Stimulated activated CD8-positive, alpha-beta memory T cell treated with anti-CD3 and anti-CD28 coated beads, Interleukin-2, amount 100 ng/mL, for 48 hours (primary cell): Measurements from ENCODE around the gene NPHS2.

Experiments
- DNase-seq, 2 donors: peaks; one replicate each; pipeline ENCODE4 v3.0.0-alpha.2; 2020; ENCODE audit warnings: low read depth in 2 of 2

NPHS2 gene

DNA sequence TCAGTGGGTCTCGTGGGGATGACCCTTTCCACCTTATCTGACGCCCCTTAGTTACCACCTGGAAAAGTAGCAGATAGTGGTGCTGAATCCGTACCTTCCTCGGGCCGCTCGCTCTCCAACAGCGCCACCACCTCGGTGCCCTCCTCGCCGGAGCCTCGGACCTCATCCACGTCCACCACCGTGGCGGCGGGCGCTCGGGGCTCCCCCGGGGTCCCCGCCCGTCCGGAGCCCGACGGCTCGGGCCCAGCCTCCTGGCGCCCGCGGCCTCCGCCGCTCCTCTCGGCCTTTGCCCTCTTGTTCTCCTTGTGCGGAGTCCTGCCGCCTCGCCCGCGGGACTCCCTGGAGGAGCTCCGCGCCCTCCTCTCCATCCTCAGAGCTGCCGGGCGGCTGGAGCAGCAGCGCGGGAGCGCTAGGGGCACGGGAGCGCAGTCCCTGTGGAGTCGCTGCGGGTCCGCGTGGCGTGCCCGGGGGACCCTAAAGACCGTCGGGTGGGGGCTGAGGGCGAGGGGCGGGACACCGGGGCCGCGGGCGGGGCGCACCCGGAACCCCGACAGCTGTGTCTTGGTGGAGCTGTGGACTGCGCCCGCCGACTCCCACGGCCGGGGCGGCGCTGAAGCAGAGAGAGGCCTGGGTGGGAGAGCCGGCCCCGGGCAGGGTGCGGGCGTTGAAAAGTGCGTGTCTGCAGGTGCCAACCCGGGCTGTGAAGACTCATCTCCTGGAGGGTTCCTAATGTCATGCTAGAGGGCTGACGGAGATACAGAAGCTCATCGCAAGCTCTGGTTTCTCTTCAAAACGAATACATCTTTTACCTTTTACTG, at the start of gene NPHS2:
Gene NPHS2 (minus strand): TSS at position 452 of the 818 bp plus-strand sequence. CDS start 84 bp downstream, at position 368.
- no peak for DNase-seq

DNA sequence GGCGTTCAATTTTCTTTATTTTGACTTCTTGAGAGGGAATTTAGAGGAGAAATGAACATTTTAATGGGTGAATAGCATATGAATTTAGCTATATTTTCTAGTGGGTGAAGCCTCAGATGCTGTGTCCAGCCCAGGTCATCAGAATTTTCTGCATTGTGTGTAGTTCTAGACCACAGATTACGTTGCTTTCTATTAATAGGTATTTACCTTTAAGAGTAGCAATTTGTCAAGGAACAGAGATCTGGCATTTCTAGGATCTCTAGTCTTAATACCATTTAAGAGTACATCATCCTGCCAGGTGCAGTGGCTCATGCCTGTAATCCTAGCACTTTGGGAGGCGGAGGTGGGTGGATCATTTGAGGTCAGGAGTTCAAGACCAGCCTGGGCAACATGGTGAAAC, 36.6 kb upstream of the NPHS2 start:
- DNase-seq = no peak

DNA sequence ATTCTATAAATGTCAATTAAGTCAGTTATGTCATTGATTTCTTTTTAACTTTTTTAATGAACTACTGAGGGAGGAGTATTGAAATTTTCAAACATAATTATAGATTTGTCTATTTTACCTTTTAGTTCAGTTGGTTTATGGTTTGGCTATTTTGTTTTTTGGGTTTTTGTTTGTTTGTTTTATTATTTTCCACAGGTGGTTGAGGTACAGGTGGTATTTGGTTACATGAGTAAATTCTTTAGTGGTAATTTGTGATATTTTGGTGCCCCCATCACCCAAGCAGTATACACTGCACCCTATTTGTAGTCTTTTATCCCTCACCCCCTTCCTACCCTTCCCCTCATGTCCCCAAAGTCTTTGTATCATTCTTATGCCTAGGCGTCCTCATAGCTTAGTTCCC, 25.3 kb upstream of the NPHS2 start:
- no peak for DNase-seq

DNA sequence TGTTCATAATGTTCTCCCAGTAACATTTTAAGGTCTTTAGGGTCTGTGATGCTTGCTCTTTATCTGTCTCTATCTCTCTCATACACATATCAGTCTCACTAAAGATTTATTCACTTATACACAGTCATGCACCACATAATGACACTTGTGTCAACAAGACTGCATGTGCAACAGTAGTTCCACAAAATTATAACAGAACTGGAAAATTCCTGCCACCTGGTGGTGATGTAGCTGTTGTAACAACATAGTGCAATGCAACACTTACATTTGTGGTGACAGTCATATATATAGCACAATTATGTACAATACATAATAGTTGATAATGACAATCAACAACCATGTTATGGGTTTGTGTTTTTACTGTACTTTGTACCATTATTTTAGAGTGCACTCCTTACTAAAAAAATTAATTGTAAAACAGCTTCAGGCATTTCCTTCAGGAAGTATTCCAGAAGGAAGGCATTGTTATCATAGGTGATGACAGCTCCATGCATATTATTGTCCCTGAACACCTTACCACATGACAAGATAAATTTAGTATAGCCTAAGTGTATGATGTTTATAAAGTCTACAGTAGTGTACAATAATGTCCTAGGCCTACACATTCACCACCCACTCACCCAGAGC, 24.0 kb upstream of the NPHS2 start:
- no peak for DNase-seq

DNA sequence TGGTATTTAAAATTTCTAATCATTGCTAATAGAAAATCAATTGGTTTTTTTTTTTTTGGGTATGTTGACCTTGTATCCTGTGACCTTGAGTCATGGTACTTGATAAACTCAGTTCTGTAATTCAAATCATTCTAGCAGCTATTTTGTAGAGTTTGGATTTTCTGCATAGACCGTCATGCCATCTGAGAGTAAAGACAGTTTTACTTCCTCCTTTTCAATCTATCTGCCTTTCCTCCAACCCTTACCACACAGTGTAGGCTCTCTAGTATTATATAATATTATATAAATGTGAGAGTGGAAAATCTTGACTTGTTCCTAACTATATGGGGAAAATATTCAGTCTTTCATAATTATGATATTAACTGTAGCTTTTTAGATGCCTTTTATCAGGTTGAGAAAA, 22.9 kb upstream of the NPHS2 start:
- DNase-seq = no peak

DNA sequence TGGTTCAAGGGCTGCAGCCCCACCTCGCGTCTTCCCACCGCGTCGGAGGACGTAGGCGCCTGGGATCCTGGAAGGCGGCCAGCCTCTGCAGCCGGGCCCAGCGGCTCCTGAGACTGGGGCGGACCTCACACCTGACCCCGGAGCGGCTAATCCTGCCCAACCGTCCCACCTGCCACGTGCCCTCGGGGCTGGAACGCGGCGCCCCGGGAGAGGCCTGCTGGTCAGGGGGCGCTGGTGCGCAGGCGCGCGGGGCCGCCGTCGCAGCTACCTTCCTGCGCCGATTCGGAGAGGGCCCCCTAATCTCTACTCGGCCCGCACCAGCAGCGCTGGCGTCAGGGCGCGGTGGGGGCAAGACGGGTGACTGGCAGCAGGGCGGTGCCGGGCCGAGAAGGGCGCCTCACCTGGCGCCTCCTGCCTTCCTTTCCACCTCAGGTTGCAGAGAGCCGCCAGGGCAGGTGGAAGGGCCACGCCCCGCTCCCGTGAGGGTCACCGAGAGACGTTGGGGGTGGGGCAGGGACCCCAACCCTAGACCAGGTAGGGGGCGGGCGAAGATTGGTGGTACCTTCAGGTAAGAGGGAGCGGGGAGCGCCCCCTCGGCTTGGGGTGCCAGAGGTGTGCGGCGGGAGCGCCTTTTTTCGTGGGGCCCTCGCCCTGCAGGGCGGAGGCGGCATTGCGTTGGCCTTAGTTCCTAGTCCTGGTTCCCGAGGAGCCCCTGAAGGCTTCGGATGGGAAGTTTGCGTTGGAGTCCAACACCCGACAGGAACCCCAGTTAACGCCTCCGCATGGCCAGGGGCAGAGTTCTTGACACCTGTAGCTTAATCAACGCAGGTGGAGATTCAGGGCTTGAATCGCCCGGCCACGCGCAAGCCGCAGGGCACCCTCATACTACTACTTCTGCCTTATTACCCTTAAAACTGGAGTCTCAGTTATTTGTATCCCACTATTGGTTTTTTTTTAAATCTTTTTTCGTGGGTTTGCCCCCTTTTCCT, 16.1 kb upstream of the NPHS2 start, which contains the start of gene TDRD5:
Gene TDRD5 (plus strand): TSS at position 241 of the 989 bp plus-strand sequence. CDS start 784 bp downstream, outside the sequence.
- no peak for DNase-seq

DNA sequence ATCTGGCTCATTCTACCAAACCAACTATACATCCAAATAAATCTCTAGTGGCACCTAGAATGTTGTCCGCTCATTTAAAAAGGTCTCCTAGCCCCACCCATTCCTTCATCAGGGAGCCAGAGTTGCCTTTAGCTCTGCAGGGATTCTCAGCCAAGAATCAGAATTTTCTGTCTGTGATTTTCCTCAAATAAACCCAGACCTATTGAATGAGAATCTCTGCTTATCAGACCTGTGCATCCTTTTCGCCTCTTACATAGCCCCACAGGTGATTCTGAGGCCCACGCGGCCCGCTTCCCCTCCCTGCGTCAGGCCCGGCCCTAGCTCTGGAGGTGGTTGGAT, 15.5 kb upstream of the NPHS2 start:
- DNase-seq = no peak

DNA sequence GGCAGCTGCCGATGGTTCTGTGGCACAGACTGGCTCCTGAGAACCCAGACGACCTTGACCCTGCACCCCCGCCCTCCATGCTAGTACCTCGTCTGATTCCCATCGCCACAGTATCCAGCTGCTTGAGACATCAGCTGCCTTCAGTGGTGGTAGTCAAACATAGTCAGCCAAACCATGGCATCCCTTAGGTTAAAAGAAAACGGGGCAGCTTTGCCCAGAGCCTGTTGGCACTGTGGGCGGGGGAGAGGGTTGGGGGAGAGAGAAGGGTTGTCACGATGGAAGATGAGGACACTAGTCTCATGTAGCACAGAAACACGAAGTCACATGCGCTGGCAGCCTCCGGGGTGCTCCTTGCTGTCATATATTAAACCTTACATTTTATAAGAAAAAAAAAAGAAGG, 14.9 kb upstream of the NPHS2 start:
- no peak for DNase-seq

DNA sequence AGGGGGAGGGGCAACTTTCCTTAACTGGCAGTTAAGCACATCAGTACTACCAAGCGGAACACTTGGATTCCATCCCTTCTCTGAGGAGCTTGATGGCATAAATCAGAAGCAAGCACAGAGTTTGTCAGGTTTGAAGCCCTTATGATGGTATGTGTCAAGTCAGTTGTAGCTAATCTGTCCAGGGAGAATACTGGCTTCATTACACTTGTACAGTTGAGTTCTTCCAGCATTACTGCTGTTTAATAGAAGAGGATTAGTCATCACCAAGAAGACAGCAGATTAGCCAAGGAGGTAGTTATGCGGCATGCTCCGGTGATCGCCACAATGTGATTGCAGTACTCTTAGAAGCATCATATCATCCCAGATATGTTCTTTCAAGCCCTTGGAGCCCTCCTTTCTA, 13.8 kb upstream of the NPHS2 start:
- DNase-seq = no peak

DNA sequence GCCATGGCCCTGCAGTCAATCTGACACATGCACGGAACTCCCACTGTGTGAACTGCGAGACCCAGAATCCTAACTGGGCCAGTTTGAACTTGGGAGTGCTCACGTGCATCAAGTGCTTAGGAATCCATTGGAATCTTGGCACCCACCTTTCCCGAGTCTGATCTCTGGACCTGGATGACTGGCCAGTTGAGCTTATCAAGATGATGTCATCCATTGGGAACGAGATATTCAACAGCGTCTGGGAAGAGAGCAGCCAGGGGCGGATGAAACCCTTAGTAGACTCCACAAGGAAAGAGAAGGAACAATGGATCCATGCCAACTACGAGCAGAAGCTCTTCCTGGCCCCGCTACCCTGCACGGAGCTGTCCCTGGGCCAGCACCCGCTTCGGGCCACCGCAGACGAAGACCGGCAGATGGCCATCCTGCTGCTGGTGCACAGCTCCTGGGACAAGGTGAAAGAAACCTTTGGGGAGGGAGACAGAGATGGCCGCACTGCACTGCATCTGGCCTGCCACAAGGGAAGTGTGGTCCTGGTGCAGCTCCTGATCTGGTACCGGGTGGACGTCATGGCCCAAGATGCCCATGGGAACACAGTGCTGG, 12.8 kb upstream of the NPHS2 start:
- DNase-seq = no peak

DNA sequence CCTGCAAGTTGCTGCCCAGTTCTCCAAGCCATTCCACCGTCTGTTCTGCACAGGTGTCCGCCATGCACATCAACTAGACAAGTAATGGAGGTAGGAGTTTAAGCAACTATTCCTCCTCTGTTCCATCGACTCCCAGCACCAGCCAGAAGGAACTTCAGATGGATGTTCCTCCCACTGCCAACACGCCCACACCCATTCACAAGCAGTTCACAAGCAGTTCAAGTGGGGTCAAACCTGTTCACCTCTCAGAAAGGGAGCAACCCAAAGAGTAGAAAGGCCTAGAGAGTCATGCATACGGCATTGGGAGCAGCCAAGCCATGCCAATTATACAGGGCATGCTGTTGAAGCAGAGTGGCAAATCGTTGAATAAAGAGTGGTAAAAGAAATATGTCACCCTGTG, 11.6 kb upstream of the NPHS2 start:
- no peak for DNase-seq

DNA sequence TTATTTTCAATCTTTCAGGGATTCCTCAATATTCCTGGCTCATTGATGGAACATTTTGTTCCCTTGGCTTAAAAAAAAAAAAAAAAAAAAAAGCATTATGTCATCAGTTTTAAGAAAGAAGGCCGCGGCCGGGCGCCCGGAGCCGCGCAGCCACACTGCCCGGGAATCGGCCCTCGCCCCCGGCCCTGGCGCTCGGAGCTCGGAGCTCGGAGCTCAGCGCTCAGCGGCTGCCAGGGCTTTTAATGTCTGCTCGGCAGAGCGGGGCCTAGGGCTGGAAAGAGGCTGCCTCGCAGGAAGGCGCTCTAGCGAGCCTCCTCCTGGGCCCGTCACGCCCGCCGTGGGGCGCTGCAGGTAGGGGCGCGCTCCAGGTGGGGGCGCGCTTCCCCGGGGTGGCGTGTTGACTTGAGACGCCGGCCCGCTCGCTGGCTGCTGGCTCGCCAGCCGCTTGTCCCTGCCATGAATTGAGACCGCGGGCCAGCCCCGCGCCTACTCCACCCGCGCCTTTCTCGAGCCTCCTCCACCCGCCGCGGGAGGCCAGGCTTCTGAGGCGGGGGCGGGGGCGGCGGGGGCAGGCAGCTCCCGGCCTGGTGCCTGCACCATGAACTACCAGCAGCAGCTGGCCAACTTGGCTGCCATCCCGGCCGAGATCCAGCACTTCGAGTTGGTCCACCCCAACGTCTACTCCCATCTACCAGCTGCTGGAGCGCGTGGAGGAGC, 10.5 kb upstream of the NPHS2 start:
- DNase-seq = no peak

DNA sequence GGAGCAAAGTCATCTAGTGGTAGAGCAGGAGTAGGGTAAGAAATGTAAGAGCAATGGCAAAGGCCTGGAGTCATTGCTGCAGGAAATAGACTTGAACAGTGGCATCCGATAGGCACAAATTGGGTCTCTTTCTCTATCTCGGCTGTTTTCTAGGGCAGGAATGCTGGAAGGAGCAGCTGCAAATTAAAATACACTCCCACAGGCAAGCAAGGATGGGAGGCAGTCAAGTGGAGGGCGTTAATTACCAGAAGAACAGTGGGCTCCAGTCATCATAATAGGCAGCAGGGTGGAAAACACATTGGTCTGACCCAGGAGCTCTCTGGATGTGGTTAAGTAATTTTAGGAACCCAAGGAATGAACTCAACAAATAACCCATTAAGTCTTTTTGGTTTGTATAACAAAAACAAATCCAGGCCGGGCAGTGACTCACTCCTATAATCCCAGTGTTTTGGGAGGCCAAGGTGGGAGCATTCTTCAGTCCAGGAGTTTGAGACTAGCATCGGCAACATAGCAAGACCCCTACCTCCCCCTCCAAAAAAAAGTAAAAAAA, 8.1 kb upstream of the NPHS2 start:
- no peak for DNase-seq

DNA sequence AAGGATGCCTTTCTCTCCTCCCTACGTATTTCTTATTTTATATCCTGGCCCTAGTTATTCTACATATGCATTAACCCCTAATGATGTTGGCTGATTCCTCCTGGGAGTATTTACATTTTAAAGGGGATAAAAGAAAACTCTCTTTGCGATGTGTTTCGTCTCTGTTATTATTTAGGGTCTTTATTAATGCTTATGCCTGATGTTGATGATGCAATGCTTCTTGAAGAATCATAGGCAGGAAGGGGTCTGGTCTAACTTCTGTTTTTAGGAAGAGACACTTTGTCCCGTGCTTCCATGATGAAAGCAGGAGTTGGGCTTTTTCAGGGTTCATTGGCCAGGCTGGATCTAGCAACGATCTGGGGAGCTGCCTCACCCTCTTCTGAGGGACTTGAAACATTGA, 761 bp upstream of the NPHS2 start:
- no peak for DNase-seq

DNA sequence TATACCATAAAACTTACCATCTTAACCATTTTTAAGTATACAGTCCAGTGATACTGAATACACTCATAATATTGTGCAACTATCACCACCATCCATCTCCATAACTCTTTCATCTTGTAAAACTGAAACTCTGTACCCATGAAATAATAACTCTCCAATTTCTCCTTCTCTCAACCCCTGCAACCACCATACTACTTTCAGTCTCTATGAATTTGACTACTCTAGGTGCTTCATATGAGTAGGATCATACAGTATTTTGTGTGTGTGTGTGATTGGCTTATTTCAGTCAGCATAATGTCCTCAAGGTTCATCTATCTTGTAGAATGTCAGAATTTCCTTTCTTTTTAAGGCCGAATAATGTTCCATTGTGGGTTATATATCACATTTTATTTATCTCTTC, 17.7 kb downstream of the NPHS2 start:
- DNase-seq = no peak

DNA sequence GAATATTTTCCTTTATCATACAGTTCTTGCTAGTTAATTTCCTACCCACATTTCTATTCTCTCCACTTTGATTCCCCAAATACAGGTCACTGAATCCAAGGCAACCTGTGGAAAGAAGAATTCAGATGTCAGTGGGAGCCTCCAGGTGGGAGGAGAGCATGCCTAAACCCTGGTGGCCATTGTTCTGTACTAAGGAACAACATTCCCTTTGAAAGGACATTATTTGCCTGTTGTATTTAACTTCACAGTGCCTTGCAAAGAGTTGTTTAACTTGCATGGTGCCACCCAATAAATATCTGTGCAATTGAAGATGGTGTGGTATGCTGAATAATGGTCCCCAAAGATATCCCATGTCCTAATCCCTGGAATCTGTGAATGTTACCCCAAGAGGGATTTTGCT, 21.3 kb downstream of the NPHS2 start:
- no peak for DNase-seq

DNA sequence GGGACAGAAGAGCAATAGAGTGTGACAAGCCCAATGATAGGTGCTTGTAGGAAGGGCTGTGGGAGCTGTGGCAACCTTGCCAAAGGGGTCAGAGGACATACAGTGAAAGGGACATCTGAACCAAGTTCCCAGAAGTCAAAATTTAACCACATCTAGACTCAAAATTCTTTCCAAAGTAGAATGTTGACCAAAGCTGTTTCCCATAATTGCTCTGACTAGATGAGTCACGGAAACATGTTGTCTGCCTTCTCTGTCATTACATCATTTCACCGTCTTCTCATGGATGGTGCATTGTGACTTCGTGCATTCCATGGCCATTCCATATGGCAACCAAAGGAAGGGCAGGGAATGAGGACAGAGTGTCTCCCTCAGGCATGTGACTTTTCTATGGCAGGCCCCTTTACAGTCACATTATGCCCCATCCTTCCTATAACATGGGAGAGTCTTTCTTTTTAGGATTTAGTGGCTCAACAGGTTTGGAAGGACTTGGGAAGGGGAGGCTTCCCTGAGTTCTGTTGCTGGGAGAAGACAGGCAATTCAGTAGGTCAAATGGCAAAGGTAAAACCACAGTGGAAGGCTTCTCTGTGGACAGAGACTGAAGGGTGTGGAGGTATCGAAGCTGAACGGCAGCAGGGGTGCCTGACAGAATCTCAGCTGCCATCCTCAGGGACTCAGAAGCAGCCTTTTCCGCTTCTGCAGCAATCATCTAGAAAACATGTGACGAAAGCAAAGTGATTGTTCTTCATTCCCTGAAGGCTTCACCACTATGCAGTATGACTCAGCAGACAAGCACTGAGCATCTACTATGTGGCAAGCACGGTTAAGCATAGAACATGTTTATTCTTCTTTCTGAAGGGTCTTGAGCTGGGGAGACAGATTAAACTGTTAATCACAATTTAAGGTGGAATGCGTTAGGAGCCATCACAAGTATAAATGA, 24.7 kb downstream of the NPHS2 start:
- no peak for DNase-seq

DNA sequence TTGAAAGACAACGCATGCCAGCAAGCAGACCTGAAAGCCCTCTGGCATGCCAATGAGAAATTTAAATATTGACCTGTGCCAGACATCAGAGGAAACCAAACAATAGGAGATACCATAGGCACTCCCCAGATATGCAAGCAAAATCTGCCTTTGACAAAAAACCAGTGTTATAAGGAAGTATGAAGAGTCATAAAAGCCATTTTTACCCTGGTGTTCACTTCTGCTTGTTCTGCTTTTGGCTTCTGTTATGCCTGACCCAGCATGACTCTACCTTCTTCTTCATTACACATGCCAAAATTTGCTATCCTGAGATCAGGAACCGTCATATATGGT, 26.4 kb downstream of the NPHS2 start:
- no peak for DNase-seq

DNA sequence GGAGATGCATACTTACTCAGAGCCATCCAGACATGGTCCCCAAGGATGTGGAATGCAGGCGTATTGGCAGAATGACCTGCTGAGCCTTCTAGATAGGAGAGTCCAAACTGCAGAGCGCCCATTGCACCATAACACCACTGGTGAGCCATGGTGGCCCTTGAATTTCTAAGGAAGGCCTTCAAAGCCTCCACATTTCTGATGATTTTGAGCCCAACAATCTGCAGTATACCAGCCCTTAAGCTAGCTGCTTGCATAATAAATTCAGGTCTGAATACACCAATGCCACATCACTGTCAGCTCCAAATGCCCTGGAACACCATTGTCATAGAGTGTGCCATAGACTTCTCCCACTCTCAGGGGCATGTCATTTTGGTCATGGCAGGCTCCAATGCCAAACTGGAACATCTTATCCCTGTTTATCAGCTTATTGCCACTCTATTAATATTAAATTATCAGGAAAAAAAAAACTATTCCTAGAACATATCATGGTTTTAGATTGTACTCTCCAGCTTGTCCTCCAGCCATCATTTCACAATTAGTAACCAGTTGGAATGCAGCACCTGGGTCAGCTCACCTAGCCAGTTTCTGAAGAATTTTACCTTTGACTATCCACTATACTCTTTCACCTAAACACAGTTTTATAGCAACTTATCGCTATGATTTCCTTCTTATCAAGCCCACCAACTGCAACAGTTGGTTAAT, 26.9 kb downstream of the NPHS2 start:
- DNase-seq = no peak
